Right lobe of liver (tissue), 4 donors: ENCODE measurements around the gene ST3GAL2.

Experiments used
- POLR2A ChIP-seq: fragments of 450-650 bp; IDR thresholded peaks from one replicate; pipeline ENCODE4 v1.6.1; 2017; ENCODE audit warnings: antibody characterized with exemption, mild to moderate bottlenecking
- TF ChIP-seq, protein P1 (sequence below), 4 donors: fragments of 200-600 bp in 3 of 4; fragments of 450-650 bp in 1 of 4; IDR thresholded peaks; one replicate each; pipeline versions ENCODE4 v1.5.1 to v1.8.0; 2016 to 2022; ENCODE audit warnings: antibody characterized with exemption in 4 of 4, mild to moderate bottlenecking in 2 of 4
- donor health status: DM: no; HTN: no; CAD: no.
- donor health status: DM: no; HTN: no; CAD: no.
- donor health status: DM: no; HTN: yes; CAD: no.

DNA sequence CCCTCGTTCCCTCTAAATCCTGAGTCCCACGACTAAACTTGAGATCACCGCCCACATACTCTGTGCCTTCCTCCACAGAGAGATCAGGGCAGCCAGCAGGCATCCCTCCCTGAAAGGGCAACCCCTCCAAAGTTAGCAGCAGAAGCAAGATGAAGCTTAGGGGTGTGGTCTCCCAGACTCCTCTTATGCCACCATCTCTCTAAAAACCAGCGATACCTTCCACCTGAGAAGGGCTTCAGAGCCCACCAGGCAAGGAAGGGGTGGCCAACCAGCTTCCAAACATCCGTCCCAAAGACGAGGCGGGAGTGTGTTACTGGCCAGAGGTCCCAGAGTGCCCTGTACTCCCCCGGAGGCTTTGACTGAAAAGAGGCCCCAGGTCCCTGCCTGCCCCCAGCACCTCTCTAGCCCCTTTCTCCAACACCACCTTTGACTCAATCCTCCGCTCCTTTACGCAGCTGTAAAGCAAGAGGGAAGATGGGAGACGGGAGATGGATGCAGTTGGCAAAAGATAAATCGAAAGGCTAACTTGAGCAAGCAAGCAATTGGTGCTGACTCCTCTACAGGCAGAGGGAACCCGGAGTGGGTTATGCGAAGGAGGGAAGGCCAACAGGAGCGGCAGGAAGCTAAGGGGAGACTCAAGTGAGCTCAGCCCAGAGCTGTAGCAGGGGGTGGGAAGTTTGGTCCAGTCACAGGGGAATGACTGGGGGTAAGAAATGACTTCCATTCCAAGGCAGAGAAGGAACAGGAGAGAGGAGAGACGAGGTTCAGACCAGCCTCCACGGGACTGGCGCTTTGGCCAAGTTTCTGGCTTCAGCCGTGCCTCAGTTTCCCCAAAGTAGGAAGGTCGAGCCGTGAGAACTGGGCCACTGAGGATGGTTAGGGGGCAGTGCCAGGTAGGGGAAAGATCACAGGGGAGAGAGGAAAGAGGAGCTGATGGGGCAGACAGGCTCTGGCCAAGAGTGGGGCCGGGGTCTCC lies 1.0 kb downstream of the ST3GAL2 start:
- TF ChIP-seq, protein P1, sequence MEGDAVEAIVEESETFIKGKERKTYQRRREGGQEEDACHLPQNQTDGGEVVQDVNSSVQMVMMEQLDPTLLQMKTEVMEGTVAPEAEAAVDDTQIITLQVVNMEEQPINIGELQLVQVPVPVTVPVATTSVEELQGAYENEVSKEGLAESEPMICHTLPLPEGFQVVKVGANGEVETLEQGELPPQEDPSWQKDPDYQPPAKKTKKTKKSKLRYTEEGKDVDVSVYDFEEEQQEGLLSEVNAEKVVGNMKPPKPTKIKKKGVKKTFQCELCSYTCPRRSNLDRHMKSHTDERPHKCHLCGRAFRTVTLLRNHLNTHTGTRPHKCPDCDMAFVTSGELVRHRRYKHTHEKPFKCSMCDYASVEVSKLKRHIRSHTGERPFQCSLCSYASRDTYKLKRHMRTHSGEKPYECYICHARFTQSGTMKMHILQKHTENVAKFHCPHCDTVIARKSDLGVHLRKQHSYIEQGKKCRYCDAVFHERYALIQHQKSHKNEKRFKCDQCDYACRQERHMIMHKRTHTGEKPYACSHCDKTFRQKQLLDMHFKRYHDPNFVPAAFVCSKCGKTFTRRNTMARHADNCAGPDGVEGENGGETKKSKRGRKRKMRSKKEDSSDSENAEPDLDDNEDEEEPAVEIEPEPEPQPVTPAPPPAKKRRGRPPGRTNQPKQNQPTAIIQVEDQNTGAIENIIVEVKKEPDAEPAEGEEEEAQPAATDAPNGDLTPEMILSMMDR (IDR thresholded peaks at IDR 0.05): no peak
- no peak for TF ChIP-seq POLR2A
